Astrocyte of the cerebellum (primary cell): ENCODE results near the gene CNN3.
A peak's percentile ranks its signal among the peaks of the same experiment; 100 is the strongest.

Experiments
- DNase-seq: peaks from one replicate; pipeline ENCODE4 v3.0.0-alpha.2; 2011; ENCODE audit warnings: low read depth
- H3K4me3 ChIP-seq: 2 replicates; pipeline ENCODE4 v1.5.1; 2011; ENCODE audit warnings: mild to moderate bottlenecking, low read depth, low read length, moderate library complexity
- CTCF ChIP-seq: IDR thresholded peaks from 2 replicates; pipeline ENCODE4 v1.5.1; 2012; ENCODE audit warnings: low read length, low read depth, moderate library complexity, mild to moderate bottlenecking; ENCODE audit errors: missing control alignments
- in situ Hi-C: cut with HindIII; loops from 2 replicates; pipeline ENCODE4 v1.10.0; 2017; ENCODE audit warnings: low sequenced_read_pairs

CNN3 gene

DNA sequence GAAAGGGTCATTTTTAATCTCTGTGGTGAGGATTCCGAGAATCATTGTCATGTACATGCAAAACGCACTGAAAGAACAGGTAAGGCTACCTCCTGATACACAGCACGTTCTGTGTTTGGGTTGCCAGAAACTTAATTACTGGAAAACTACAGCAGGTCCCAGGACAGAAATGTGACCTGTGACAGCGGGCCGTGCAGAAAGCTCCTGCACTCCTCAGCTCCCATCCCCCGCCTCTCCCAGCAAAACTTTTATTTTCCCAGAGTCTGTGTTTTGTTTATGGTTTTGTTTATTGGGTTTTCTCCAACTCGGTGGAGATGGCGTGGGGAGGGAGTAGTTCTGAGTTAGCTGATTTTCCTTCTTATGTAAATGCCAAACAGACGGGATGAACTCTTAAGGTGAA lies 62.1 kb downstream of the CNN3 start:
- no peak for DNase-seq
- H3K4me3 ChIP-seq = no peak overlapping the region
- TF ChIP-seq CTCF = no peak
- in situ Hi-C loops = no loop called here

GRCh38 chr1:94863919-94864318 lies 63.0 kb downstream of the CNN3 start:
- TF ChIP-seq CTCF = no peak
- H3K4me3 ChIP-seq = no peak overlapping the region
- peak; percentile 75 for DNase-seq
- in situ Hi-C loops = no loop called here

GRCh38 chr1:94863297-94863911 lies 63.5 kb downstream of the CNN3 start:
- no peak for TF ChIP-seq CTCF
- peak; percentile 53 for DNase-seq
- H3K4me3 ChIP-seq = no peak overlapping the region
- in situ Hi-C loops = no loop called here

DNA sequence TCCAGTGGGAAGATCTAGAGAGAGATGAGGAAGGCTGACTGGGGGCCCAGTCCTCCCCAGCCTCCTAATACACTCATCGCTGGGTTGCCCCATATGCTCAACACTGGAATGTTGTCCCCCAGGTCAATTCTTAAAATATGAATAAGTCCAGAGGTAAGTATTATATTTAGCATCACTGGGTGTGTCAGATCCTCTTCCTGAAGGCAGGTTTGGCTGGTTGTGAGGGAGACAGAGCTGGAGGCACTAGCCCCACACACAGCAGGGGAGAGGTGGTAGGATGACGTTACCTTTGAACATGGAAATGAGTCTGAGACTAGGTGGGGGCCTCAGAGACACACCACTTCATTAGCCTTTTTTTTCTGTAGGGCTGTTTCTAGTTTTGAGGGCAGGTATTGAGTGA lies 64.2 kb downstream of the CNN3 start:
- DNase-seq = no peak
- no peak for TF ChIP-seq CTCF
- H3K4me3 ChIP-seq = no peak overlapping the region
- in situ Hi-C loops = no loop called here

GRCh38 chr1:94859174-94859573 lies 67.7 kb downstream of the CNN3 start:
- in situ Hi-C loops = no loop called here
- DNase-seq = no peak
- TF ChIP-seq CTCF = no peak
- no peak overlapping the region for H3K4me3 ChIP-seq

GRCh38 chr1:94858276-94858675 lies 68.6 kb downstream of the CNN3 start:
- in situ Hi-C loops = no loop called here
- no peak for TF ChIP-seq CTCF
- DNase-seq = no peak
- H3K4me3 ChIP-seq = no peak overlapping the region
